Activated CD4-positive, alpha-beta T cell treated with anti-CD3 and anti-CD28 coated beads, Interleukin-2, amount 10 ng/mL, durations not matched to agents 7 days and 5 days (primary cell): ENCODE measurements around the gene NAV2. TPM values are rescaled to one million over a fixed set of nuclear protein-coding genes. Genes with fewer than 3 reads are reported as not detected.
A peak's percentile ranks its signal among the peaks of the same experiment; 100 is the strongest.
"Not testable (repeated sequence)": the region's sequence is repeated elsewhere in the genome, so short reads cannot be mapped to it uniquely, and the experiment has no call there.

Source experiments
- CTCF ChIA-PET: fragments of 350-600 bp; sonication (Branson Sonifier 250); formaldehyde crosslinking; loops from one replicate; lab custom pipeline; 2021; ENCODE audit warnings: antibody characterized with exemption; lab: Charles Lee
- POLR2A ChIA-PET: fragments of 350-600 bp; sonication (Branson Sonifier 250); formaldehyde crosslinking; loops from one replicate; lab custom pipeline; 2021; ENCODE audit warnings: antibody characterized with exemption; lab: Charles Lee
- DNase-seq: peaks from one replicate; pipeline ENCODE4 v3.0.0-alpha.2; 2020
- H3K27ac Mint-ChIP-seq: one replicate; pipeline ENCODE4 v1.8.0; 2021; ENCODE audit warnings: mild to moderate bottlenecking, moderate library complexity, mixed read lengths
- H3K27me3 Mint-ChIP-seq: one replicate; pipeline ENCODE4 v1.8.0; 2021; ENCODE audit warnings: mixed read lengths
- H3K36me3 Mint-ChIP-seq: one replicate; pipeline ENCODE4 v1.8.0; 2021; ENCODE audit warnings: low read depth, mixed read lengths
- H3K4me1 Mint-ChIP-seq: one replicate; pipeline ENCODE4 v1.8.0; 2021; ENCODE audit warnings: mixed read lengths
- H3K4me3 Mint-ChIP-seq: one replicate; pipeline ENCODE4 v1.8.0; 2021; ENCODE audit warnings: mild to moderate bottlenecking, moderate library complexity, mixed read lengths
- H3K9me3 Mint-ChIP-seq: one replicate; pipeline ENCODE4 v1.8.0; 2021; ENCODE audit warnings: mixed read lengths
- total RNA-seq, 2 experiments: library from RNA; stranded (reverse); gene quantifications; one replicate each; pipeline ENCODE4 v1.2.3, GENCODE V29; 2021

Gene NAV2
- total RNA-seq, 2 experiments from 2014 or later: 0.29 to 1.1 TPM

DNA sequence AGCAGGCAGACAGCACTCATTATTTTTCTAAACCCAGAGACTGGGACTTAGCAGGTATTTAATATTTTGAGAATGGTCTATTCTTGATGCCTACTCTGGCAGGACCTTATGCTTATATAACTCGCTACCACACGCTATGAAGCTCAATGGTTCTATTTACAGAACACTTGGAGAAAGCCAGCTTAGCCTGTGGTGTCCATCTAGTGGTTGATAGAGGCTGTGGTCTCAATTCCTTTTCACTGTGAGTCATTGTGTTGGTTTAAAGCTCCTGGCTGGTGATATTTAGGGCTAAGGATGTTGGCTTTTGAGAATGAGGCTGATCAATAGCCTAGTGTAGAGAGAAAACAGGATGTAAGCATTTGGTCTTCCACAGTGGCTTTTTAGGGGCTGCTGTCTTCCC, 241.3 kb downstream of the NAV2 start:
- no peak overlapping the region for H3K27ac Mint-ChIP-seq
- no peaks in the 10 kb centered on the region for H3K36me3 Mint-ChIP-seq
- ChIA-PET CTCF (interaction anchor here (1.5 kb wide), 1 partner anchor 27 kb away, joined by 5 read pairs; no protein-coding TSS in a partner anchor), POLR2A (no interaction called here)
- H3K9me3 Mint-ChIP-seq: no peaks in the 10 kb centered on the region
- DNase-seq: no peak
- no peak overlapping the region for H3K4me3 Mint-ChIP-seq
- H3K4me1 Mint-ChIP-seq: peaks cover 6% of the 10 kb centered on the region
- H3K27me3 Mint-ChIP-seq: peaks cover 15% of the 10 kb centered on the region

DNA sequence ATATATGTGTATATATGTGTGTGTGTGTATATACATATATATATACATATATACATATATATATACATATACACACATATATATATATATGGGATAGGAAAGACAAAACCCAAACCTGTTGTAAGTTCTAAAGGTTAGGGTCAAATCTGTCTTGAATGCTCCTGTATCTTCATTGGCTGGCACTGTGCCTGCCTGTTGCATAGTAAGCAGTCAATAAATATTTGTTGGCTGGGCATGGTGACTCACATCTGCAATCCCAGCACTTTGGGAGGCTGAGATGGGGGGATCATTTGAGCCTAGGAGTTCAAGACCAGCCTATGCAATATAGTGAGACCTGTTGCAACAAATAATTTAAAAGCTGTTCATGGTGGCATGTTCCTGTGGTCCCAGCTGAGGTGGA, 242.3 kb downstream of the NAV2 start:
- ChIA-PET CTCF (interaction anchor here (0.7 kb wide), 1 partner anchor 19 kb away, joined by 3 read pairs; no protein-coding TSS in a partner anchor), POLR2A (no interaction called here)
- Mint-ChIP-seq H3K27ac (no peak overlapping the region), H3K4me1 (peaks cover 6% of the 10 kb centered on the region), H3K36me3 (no peaks in the 10 kb centered on the region), H3K9me3 (no peaks in the 10 kb centered on the region), H3K4me3 (no peak overlapping the region), H3K27me3 (peaks cover 15% of the 10 kb centered on the region)
- DNase-seq: no peak

DNA sequence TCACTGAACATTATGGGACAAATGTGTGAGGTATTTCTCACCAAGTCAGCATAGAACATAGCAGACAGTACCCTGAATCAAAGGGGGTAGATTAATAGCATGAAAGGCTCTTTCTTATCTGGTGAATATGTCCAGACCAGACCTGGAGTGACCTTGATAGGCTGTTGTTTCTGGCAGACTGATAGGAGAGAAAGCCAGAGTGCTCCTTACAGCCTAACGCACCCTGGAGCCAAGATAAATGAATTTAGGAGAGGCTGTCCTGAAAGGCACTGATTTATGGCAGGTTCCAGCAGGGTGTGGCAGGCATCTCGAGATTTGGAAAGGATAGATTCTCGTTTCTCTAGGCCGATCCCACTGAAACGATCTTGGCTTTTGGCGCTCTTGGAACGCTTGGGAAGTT, 243.0 kb downstream of the NAV2 start:
- POLR2A ChIA-PET: no interaction called here

DNA sequence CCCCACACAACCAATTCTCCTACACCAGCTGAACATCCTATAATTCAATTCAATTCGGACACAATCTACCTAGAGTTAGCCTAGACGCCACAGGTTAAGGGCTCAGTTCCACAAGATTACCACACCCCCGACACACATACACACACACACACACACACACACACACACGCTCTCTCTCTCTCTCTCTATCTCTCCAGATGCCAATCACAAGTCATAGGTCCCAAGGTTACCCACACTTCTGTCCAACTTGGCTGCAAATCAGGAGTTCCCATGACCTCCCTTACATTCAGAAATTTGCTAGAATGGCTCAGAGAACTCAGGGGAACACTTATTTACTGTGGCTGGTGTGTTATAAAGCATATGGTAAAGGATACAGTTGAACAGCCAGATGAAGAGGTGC, 243.6 kb downstream of the NAV2 start:
- DNase-seq: no peak
- no peak overlapping the region for H3K4me3 Mint-ChIP-seq
- H3K36me3 Mint-ChIP-seq: no peaks in the 10 kb centered on the region
- peaks cover 15% of the 10 kb centered on the region for H3K27me3 Mint-ChIP-seq
- H3K27ac Mint-ChIP-seq: no peak overlapping the region
- no peaks in the 10 kb centered on the region for H3K9me3 Mint-ChIP-seq
- ChIA-PET POLR2A (no interaction called here), CTCF (no interaction called here)
- peaks cover 6% of the 10 kb centered on the region for H3K4me1 Mint-ChIP-seq

More for the DNA sequence above, 243.0 kb downstream of the NAV2 start:
- H3K36me3 Mint-ChIP-seq: no peaks in the 10 kb centered on the region
- H3K4me3 Mint-ChIP-seq: no peak overlapping the region
- CTCF ChIA-PET: interaction anchor here (0.7 kb wide), 1 partner anchor 20 kb away, joined by 3 read pairs; no protein-coding TSS in a partner anchor
- H3K27me3 Mint-ChIP-seq: peaks cover 15% of the 10 kb centered on the region
- H3K4me1 Mint-ChIP-seq: peaks cover 6% of the 10 kb centered on the region
- H3K9me3 Mint-ChIP-seq: no peaks in the 10 kb centered on the region
- DNase-seq: no peak
- no peak overlapping the region for H3K27ac Mint-ChIP-seq

DNA sequence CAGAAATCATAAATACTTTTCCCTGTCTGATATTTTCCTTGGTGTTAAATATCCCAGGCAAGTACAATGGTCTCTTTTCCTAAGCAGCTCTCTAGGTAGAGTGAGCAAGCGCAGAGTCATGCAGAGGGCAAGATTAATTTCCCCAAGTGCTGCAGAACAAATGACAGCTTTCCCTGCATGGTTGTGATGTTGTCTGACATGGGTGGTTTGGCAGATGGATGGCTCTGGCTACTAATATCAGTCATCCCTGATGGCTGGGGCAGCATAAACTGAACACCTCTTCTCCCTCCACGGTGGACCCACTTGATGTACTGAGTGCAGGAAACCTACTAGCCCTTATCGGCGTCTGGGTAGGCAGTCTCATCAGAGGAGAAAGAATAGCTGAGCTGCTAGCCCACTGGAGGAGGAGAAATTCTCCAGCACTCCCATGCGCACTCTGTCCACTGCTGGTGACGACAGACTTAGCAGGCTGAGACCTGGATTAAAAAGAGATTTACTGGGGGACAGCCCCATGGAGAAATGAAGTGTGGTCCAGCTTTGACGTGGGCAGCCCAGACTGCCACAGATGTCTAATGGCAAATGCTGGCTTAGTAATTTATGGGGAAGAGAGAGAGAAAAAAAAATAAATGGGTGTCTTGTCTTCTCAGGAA, 244.8 kb downstream of the NAV2 start:
- no peak overlapping the region for H3K4me3 Mint-ChIP-seq
- no peak overlapping the region for H3K27ac Mint-ChIP-seq
- H3K27me3 Mint-ChIP-seq: peaks cover 13% of the 10 kb centered on the region
- ChIA-PET CTCF (interaction anchor here (0.6 kb wide), 1 partner anchor 1226 kb away, joined by 3 read pairs; no protein-coding TSS in a partner anchor), POLR2A (no interaction called here)
- no peaks in the 10 kb centered on the region for H3K4me1 Mint-ChIP-seq
- no peaks in the 10 kb centered on the region for H3K36me3 Mint-ChIP-seq
- no peaks in the 10 kb centered on the region for H3K9me3 Mint-ChIP-seq
- DNase-seq: no peak

DNA sequence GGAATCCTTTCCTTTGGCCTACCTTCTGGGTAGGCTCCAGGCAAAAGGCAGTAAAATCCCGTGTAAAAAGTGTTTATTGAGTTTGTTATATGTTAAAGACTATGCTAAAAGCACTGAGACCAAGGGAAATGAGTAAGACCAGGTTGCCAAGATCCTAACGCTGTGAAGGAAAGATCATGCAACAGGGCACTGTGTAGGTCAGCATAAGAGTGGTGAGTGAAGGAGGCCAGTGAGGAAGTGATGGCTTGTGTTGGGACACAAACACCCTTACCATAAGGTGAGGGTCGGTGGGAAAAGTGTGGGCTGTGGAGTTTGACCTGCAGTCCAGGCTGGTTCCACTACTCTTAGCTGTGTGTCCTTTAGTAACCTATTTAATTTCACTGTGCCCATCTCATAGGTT, 245.6 kb downstream of the NAV2 start:
- no peak overlapping the region for H3K27ac Mint-ChIP-seq

DNA sequence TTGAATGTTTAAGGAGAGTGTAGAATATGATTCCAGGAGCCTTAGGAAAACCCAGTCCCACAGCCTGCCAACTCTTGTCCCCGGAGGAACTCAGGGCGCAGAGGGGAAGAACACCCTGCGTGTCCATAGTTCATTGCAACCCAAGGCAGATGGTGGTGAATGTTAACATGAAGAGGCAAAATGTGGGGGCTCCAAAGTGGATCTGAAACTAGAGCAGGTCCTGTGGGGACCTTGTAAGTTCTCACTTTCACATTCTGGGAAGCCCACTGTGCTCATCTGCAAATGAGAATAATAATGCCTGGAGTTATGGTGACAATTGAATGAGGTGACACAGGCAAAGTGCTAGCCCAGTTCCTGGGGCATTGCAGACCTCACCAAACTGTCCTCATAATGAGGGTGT, 246.6 kb downstream of the NAV2 start:
- ChIA-PET POLR2A (no interaction called here), CTCF (no interaction called here)
- H3K27ac Mint-ChIP-seq: no peak overlapping the region
- H3K9me3 Mint-ChIP-seq: no peaks in the 10 kb centered on the region
- no peak for DNase-seq
- no peaks in the 10 kb centered on the region for H3K36me3 Mint-ChIP-seq
- no peaks in the 10 kb centered on the region for H3K27me3 Mint-ChIP-seq
- peaks cover 8% of the 10 kb centered on the region for H3K4me1 Mint-ChIP-seq
- no peak overlapping the region for H3K4me3 Mint-ChIP-seq

More for the DNA sequence above, 245.6 kb downstream of the NAV2 start:
- DNase-seq: no peak
- no peaks in the 10 kb centered on the region for H3K36me3 Mint-ChIP-seq
- peaks cover 7% of the 10 kb centered on the region for H3K27me3 Mint-ChIP-seq
- POLR2A ChIA-PET: no interaction called here
- no peaks in the 10 kb centered on the region for H3K4me1 Mint-ChIP-seq
- no peak overlapping the region for H3K4me3 Mint-ChIP-seq
- H3K9me3 Mint-ChIP-seq: no peaks in the 10 kb centered on the region
- CTCF ChIA-PET: interaction anchor here (0.6 to 1.1 kb wide), 2 partner anchors 175 to 1227 kb away, joined by 3 read pairs; no protein-coding TSS in a partner anchor

DNA sequence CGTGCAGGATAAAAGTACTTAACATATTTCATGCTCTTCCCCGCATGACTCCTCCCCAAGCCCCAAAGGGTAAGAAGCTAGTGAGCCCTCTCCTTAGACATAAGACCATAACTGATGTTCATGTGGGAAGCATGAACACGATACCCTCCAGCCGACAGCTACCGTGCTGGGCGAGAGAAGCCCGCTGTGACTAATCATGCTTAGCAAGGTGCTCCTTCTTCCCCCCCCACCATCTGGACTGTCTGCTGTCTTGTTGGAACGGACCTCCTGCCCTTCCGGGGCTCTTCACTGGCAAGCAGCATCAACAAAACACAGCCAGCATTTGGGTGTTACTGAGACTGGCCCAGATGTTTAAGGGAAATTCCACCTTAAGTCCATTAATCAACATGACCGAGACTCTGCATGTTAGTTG, 247.0 kb downstream of the NAV2 start:
- ChIA-PET POLR2A (no interaction called here), CTCF (no interaction called here)
- no peak overlapping the region for H3K4me3 Mint-ChIP-seq
- H3K36me3 Mint-ChIP-seq: no peaks in the 10 kb centered on the region
- no peaks in the 10 kb centered on the region for H3K9me3 Mint-ChIP-seq
- no peak overlapping the region for H3K27ac Mint-ChIP-seq
- H3K4me1 Mint-ChIP-seq: peaks cover 8% of the 10 kb centered on the region
- no peaks in the 10 kb centered on the region for H3K27me3 Mint-ChIP-seq
- no peak for DNase-seq

DNA sequence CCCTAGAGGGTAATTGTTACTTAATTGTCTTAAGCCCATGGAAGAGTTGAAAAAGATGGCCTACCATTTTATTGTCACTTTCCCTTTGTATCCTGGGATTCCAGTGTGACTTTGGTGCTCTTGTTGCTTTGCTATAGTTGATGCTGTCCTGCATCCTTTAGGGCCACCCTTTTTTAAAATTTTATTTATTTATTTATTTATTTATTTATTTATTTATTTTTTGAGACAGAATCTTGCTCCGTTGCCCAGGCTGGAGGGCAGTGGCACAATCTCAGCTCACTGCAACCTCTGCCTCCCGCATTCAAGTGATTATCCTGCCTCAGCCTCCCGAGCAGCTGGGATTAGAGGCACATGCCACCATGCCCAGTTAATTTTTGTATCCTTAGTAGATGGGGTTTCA, 247.8 kb downstream of the NAV2 start:
- POLR2A ChIA-PET, H3K27ac Mint-ChIP-seq, H3K36me3 Mint-ChIP-seq, H3K4me1 Mint-ChIP-seq, CTCF ChIA-PET, H3K9me3 Mint-ChIP-seq, H3K27me3 Mint-ChIP-seq, H3K4me3 Mint-ChIP-seq, DNase-seq: not testable (repeated sequence)

DNA sequence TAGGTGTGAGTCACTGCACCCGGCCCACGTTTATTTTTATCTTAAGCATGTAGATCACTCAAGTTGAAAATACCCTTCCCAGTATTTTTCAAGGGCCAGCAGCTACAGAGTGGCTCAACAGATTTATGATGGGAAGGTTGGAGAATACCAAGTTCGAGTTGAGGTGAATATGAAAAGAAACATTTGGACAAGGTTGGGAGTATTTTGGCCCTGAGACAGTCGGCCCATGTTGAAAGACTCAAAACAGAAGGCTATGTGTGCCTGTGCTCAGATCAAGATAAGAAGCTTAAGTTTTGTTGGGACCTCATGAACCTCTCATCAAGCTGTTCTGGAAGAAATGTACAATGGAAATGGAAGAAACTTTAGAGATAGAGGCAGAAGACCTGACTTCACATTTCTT, 248.6 kb downstream of the NAV2 start:
- POLR2A ChIA-PET: no interaction called here
- Mint-ChIP-seq H3K9me3 (no peaks in the 10 kb centered on the region), H3K36me3 (no peaks in the 10 kb centered on the region), H3K27ac (no peak overlapping the region), H3K4me3 (no peak overlapping the region), H3K4me1 (peaks cover 8% of the 10 kb centered on the region), H3K27me3 (peaks cover 4% of the 10 kb centered on the region)
- CTCF ChIA-PET: no interaction called here
- DNase-seq: no peak

DNA sequence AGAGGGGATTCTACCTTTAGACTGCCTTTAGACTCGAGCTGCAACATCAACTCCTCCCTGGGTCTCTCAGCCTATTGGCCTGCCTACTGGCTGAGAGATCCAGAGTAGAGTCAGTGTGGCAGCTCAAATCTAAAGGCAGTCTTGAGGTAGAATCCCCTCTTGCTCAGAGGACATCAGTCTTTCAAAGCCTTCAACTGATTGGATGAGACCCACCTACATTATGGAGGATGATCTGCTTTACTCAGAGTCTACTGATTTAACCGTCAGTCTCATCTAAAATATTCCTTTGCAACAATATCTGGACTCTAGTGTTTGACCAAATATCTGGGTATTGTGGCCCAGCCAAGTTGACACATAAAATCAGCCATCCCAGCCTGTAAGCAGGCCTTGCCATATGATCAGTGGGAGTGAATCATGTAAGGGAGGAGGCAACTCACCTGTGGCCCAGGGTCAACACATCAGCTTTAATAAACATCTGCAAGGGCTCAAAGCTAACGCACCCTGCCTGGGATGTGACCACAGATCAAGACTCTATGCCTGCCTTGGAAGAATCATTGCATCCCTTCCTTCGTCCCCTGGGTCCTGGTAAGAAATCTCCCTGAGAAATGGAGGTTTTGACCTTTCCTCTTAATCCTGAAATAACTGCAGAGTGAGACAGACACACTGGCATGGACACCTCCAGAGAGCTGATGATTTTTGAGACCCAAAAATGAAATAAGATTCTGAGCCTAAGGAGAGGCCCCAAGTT, 249.6 kb downstream of the NAV2 start:
- Mint-ChIP-seq H3K27me3 (peaks cover 4% of the 10 kb centered on the region), H3K4me1 (peaks cover 8% of the 10 kb centered on the region), H3K36me3 (no peaks in the 10 kb centered on the region), H3K4me3 (no peak overlapping the region), H3K9me3 (no peaks in the 10 kb centered on the region), H3K27ac (no peak overlapping the region)
- DNase-seq: no peak
- ChIA-PET CTCF (interaction anchor here (0.8 kb wide), 1 partner anchor 228 kb away, joined by 3 read pairs; no protein-coding TSS in a partner anchor), POLR2A (no interaction called here)

DNA sequence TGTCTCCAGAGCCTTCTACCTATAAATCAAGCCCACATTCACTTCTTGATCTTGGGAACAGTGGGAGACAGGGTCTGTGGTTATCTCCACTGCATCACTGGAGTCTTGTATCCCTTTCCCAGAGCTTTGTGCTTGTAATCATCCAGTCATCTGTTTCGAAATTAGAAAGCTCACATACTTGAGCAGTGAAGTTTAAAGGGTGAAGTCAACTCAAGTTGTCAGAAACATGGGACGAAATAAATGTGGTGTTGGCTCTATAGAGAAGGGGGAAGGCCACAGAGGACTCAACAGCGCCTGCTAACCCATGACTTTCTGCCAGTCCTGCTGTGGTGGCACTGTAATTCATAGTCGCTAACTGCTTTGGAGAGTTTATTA, 250.2 kb downstream of the NAV2 start:
- DNase-seq: no peak
- H3K27me3 Mint-ChIP-seq: peaks cover 4% of the 10 kb centered on the region
- H3K36me3 Mint-ChIP-seq: no peaks in the 10 kb centered on the region
- H3K27ac Mint-ChIP-seq: no peak overlapping the region
- H3K4me1 Mint-ChIP-seq: peaks cover 8% of the 10 kb centered on the region
- H3K9me3 Mint-ChIP-seq: no peaks in the 10 kb centered on the region
- ChIA-PET POLR2A (no interaction called here), CTCF (no interaction called here)
- H3K4me3 Mint-ChIP-seq: no peak overlapping the region

DNA sequence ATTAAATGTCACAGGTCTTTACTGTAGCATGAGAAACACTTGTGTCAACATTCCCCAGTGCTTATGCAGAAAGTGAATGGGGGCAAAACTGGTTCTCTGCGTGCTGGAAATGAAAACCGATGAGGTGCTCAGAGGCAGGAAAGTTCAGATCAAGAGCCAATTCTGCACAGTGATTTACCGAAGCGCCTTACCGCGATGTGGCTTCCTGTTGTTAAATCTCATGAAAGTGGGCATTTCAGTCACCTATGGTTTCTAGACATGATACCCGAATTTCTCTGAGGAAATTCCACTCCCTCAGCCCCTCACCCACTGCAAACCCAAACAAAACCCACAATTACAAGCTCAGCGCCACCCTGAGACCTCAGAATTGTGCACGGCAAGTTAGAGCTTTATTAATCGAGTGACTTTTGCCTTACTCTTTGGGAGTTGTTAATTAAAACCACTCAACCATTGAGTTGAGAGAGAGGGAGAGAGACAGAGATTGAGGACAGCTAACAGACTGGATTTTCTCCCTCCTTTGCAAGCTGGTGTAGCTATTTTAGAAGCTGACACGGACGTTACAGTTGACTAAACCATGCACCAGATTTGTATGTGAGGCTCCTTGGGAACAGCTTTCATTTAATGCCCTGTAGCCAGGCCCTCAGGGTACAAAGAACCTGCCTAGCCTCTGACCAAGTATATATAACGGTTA, 251.2 kb downstream of the NAV2 start:
- Mint-ChIP-seq H3K4me3 (no peak overlapping the region), H3K4me1 (peaks cover 8% of the 10 kb centered on the region), H3K27ac (no peak overlapping the region), H3K36me3 (no peaks in the 10 kb centered on the region), H3K27me3 (peaks cover 4% of the 10 kb centered on the region), H3K9me3 (no peaks in the 10 kb centered on the region)
- ChIA-PET POLR2A (no interaction called here), CTCF (interaction anchor here (0.9 kb wide), 1 partner anchor 368 kb away, joined by 3 read pairs; no protein-coding TSS in a partner anchor)
- DNase-seq: peak; percentile 13
